Esophagus muscularis mucosa (tissue), 4 donors: ENCODE results near the gene NEUROG3. TPM values are rescaled to one million over a fixed set of nuclear protein-coding genes. Genes with fewer than 3 reads are reported as not detected.
A peak's percentile ranks its signal among the peaks of the same experiment; 100 is the strongest.
"Not testable (repeated sequence)": the region's sequence is repeated elsewhere in the genome, so short reads cannot be mapped to it uniquely, and the experiment has no call there.

ENCODE experiments used
- DNase-seq: peaks from one replicate; pipeline ENCODE4 v3.0.0-alpha.2; 2017; ENCODE audit errors: extremely low spot score
- H3K27ac ChIP-seq, 4 donors: fragments of 200-600 bp; sonication (generic); replicated peaks in 1 of 4; 1 replicate in 3 of 4; 2 replicates in 1 of 4; pipeline ENCODE4 v1.5.1; 2016 to 2019; ENCODE audit warnings: mild to moderate bottlenecking in 1 of 4
- H3K27me3 ChIP-seq, 4 donors: fragments of 200-600 bp; sonication (generic); one replicate each; pipeline versions ENCODE4 v1.5.1 to v1.6.0; 2016 to 2019
- H3K36me3 ChIP-seq, 4 donors: fragments of 200-600 bp; sonication (generic); one replicate each; pipeline ENCODE4 v1.5.1; 2016 to 2019
- H3K4me1 ChIP-seq, 4 donors: fragments of 200-600 bp; sonication (generic); one replicate each; pipeline ENCODE4 v1.5.1; 2016 to 2019
- H3K4me3 ChIP-seq, 4 donors: fragments of 200-600 bp; sonication (generic); 1 replicate in 2 of 4; 2 replicates in 2 of 4; pipeline ENCODE4 v1.5.1; 2016 to 2019; ENCODE audit warnings: mild to moderate bottlenecking in 4 of 4, moderate library complexity in 1 of 4
- H3K9me3 ChIP-seq, 4 donors: fragments of 200-600 bp; sonication (generic); 1 replicate in 3 of 4; 2 replicates in 1 of 4; pipeline ENCODE4 v1.5.1; 2016 to 2019
- CTCF ChIP-seq, 3 experiments: fragments of 200-600 bp in 2 of 3; fragments of 450-650 bp in 1 of 3; sonication (generic) in 2 of 3; IDR thresholded peaks; one replicate each; pipeline ENCODE4 v1.5.1; 2017 to 2019; ENCODE audit warnings: antibody characterized with exemption in 3 of 3, mild to moderate bottlenecking in 2 of 3, moderate library complexity in 1 of 3
- EP300 ChIP-seq: sonication (generic); formaldehyde crosslinking; IDR thresholded peaks from one replicate; pipeline ENCODE4 v1.6.1; 2017; ENCODE audit warnings: antibody characterized with exemption
- POLR2A ChIP-seq: fragments of 450-650 bp; IDR thresholded peaks from one replicate; pipeline ENCODE4 v1.6.1; 2017; ENCODE audit warnings: antibody characterized with exemption, moderate library complexity, mild to moderate bottlenecking, low read depth
- POLR2AphosphoS5 ChIP-seq, 2 donors: sonication (generic); formaldehyde crosslinking; IDR thresholded peaks; one replicate each; pipeline ENCODE4 v1.6.1; 2017; ENCODE audit warnings: antibody characterized with exemption in 2 of 2
- WGBS: methylation state at CpG from one replicate; pipeline ENCODE4 v1.1.5; 2018; 5-methylcytosine and 5-hydroxymethylcytosine counted together
- intact Hi-C: fragments of 100-400 bp; cut with DNase I; formaldehyde crosslinking; loops from one replicate; pipeline ENCODE4 v1.15.1; 2023
- total RNA-seq, 4 donors: library from RNA; depleted of rRNA; stranded (reverse); fragments of >200 nt; gene quantifications; one replicate each; pipeline versions ENCODE4 v1.1.0 to v1.2.1, GENCODE V29; 2016

NEUROG3 gene
- total RNA-seq, 4 donors from 2014 or later: 0.66 TPM; not detected in 3

- Histone ChIP-seq H3K4me1 (no peaks in the 10 kb centered on the region), H3K27ac (no peak overlapping the region), H3K9me3 (peaks cover 0 to 38% (median 27%) of the 10 kb centered on the region in 4 donors), H3K4me3 (no peak overlapping the region), H3K27me3 (peaks cover 0 to 22% (median 0%) of the 10 kb centered on the region in 4 donors), H3K36me3 (no peaks in the 10 kb centered on the region)
- intact Hi-C loops: no loop called here
- no peak for DNase-seq
- TF ChIP-seq EP300 (no peak), CTCF (IDR thresholded peaks at IDR 0.05) (no peak), POLR2A (no peak), POLR2AphosphoS5 (IDR thresholded peaks at IDR 0.05) (no peak)
These were observed 23.3 kb downstream of the NEUROG3 start for GRCh38 chr10:69549959-69550358.

- TF ChIP-seq POLR2A (no peak), POLR2AphosphoS5 (IDR thresholded peaks at IDR 0.05) (no peak), CTCF (IDR thresholded peaks at IDR 0.05) (no peak), EP300 (no peak)
- Histone ChIP-seq H3K4me1 (no peaks in the 10 kb centered on the region), H3K36me3 (no peaks in the 10 kb centered on the region), H3K4me3 (no peak overlapping the region), H3K9me3 (no peaks in the 10 kb centered on the region), H3K27me3 (no peaks in the 10 kb centered on the region), H3K27ac (no peak overlapping the region)
- intact Hi-C loops: no loop called here
- DNase-seq: peak; percentile 17
- 66% methylated on average over 2 of the region's 2 CpGs for WGBS
These were observed 31.8 kb downstream of the NEUROG3 start for GRCh38 chr10:69541463-69541862.

GRCh38 chr10:69538461-69538860, 34.8 kb downstream of the NEUROG3 start:
- Histone ChIP-seq H3K27ac (no peak overlapping the region), H3K36me3 (no peaks in the 10 kb centered on the region), H3K9me3 (no peaks in the 10 kb centered on the region), H3K27me3 (no peaks in the 10 kb centered on the region), H3K4me3 (no peak overlapping the region), H3K4me1 (no peaks in the 10 kb centered on the region)
- no peak for DNase-seq
- TF ChIP-seq EP300 (no peak), POLR2AphosphoS5 (IDR thresholded peaks at IDR 0.05) (no peak), POLR2A (no peak), CTCF (IDR thresholded peaks at IDR 0.05) (no peak)
- 76% methylated on average over 3 of the region's 3 CpGs for WGBS
- intact Hi-C loops: no loop called here

- intact Hi-C loops: no loop called here
- Histone ChIP-seq H3K36me3 (no peaks in the 10 kb centered on the region), H3K4me3 (no peak overlapping the region), H3K9me3 (no peaks in the 10 kb centered on the region), H3K27me3 (no peaks in the 10 kb centered on the region), H3K4me1 (no peaks in the 10 kb centered on the region), H3K27ac (no peak overlapping the region)
- WGBS: 88% methylated on average over 6 of the region's 6 CpGs
- DNase-seq: peak; percentile 62
- TF ChIP-seq CTCF (IDR thresholded peaks at IDR 0.05) (no peak), POLR2AphosphoS5 (IDR thresholded peaks at IDR 0.05) (no peak)
These were observed 35.8 kb downstream of the NEUROG3 start for GRCh38 chr10:69537449-69537848.

- H3K4me1 ChIP-seq, H3K36me3 ChIP-seq, H3K27ac ChIP-seq, H3K4me3 ChIP-seq, intact Hi-C loops, H3K9me3 ChIP-seq, H3K27me3 ChIP-seq: not testable (repeated sequence)
- WGBS: 90% methylated on average over 10 of the region's 11 CpGs
- DNase-seq: peak; percentile 60
These were observed 36.7 kb downstream of the NEUROG3 start for GRCh38 chr10:69536521-69536920.
